Neutrophil (primary cell): ENCODE data around the gene KHDRBS2.

Experiments
- H3K27ac ChIP-seq: fragments of 200-600 bp; sonication (generic); 2 replicates; pipeline ENCODE4 v1.5.1; 2016; ENCODE audit warnings: mild to moderate bottlenecking, moderate library complexity
- H3K27me3 ChIP-seq: fragments of 200-600 bp; sonication (generic); 2 replicates; pipeline ENCODE4 v1.6.0; 2016; ENCODE audit warnings: mild to moderate bottlenecking
- H3K36me3 ChIP-seq: fragments of 200-600 bp; sonication (generic); 2 replicates; pipeline ENCODE4 v1.5.1; 2017
- H3K4me1 ChIP-seq, 2 experiments: fragments of 200-600 bp in 1 of 2; sonication (generic) in 1 of 2; 1 replicate in 1 of 2; 2 replicates in 1 of 2; pipeline versions ENCODE4 v1.5.1 to v1.6.1; 2013 to 2016; ENCODE audit warnings: low read depth in 1 of 2, low read length in 1 of 2, mild to moderate bottlenecking in 1 of 2, moderate library complexity in 1 of 2; ENCODE audit not compliant: control insufficient read depth in 1 of 2, insufficient read depth in 1 of 2
- H3K4me3 ChIP-seq, 2 experiments: fragments of 200-600 bp in 1 of 2; sonication (generic) in 1 of 2; 1 replicate in 1 of 2; 2 replicates in 1 of 2; pipeline ENCODE4 v1.5.1; 2013 to 2016; ENCODE audit warnings: low read depth in 1 of 2, low read length in 1 of 2, mild to moderate bottlenecking in 1 of 2, moderate library complexity in 1 of 2
- H3K9me3 ChIP-seq: fragments of 200-600 bp; sonication (generic); 2 replicates; pipeline ENCODE4 v1.5.1; 2016
- CTCF ChIP-seq: fragments of 200-600 bp; sonication (generic); IDR thresholded peaks from 2 replicates; pipeline ENCODE4 v1.5.1; 2016; ENCODE audit warnings: antibody characterized with exemption

KHDRBS2 gene

GRCh38 chr6:62037445-62037844, 248.6 kb downstream of the KHDRBS2 start:
- Histone ChIP-seq H3K9me3 (no peaks in the 10 kb centered on the region), H3K4me1 (no peaks in the 10 kb centered on the region), H3K36me3 (no peaks in the 10 kb centered on the region), H3K4me3 (no peak overlapping the region), H3K27ac (no peak overlapping the region), H3K27me3 (no peaks in the 10 kb centered on the region)
- no peak for TF ChIP-seq CTCF

GRCh38 chr6:62035952-62036351, 250.1 kb downstream of the KHDRBS2 start:
- Histone ChIP-seq H3K4me3 (no peak overlapping the region), H3K9me3 (no peaks in the 10 kb centered on the region), H3K4me1 (no peaks in the 10 kb centered on the region), H3K27me3 (no peaks in the 10 kb centered on the region), H3K27ac (no peak overlapping the region), H3K36me3 (no peaks in the 10 kb centered on the region)
- TF ChIP-seq CTCF = no peak

- no peaks in the 10 kb centered on the region for H3K9me3 ChIP-seq
- no peak overlapping the region for H3K4me3 ChIP-seq
- H3K36me3 ChIP-seq = no peaks in the 10 kb centered on the region
- H3K27me3 ChIP-seq = no peaks in the 10 kb centered on the region
- TF ChIP-seq CTCF = no peak
- no peaks in the 10 kb centered on the region for H3K4me1 ChIP-seq
- H3K27ac ChIP-seq = no peak overlapping the region
Observed at GRCh38 chr6:62013719-62014118, 272.3 kb downstream of the KHDRBS2 start.

- Histone ChIP-seq H3K27ac (no peak overlapping the region), H3K36me3 (no peaks in the 10 kb centered on the region), H3K4me1 (no peaks in the 10 kb centered on the region), H3K27me3 (no peaks in the 10 kb centered on the region), H3K9me3 (no peaks in the 10 kb centered on the region), H3K4me3 (no peak overlapping the region)
- TF ChIP-seq CTCF = no peak
Observed at GRCh38 chr6:62009445-62009844, 276.6 kb downstream of the KHDRBS2 start.

- no peaks in the 10 kb centered on the region for H3K36me3 ChIP-seq
- no peak overlapping the region for H3K27ac ChIP-seq
- no peaks in the 10 kb centered on the region for H3K9me3 ChIP-seq
- H3K4me3 ChIP-seq = no peak overlapping the region
- no peaks in the 10 kb centered on the region for H3K27me3 ChIP-seq
- no peak for TF ChIP-seq CTCF
- H3K4me1 ChIP-seq = no peaks in the 10 kb centered on the region
Observed at GRCh38 chr6:61989616-61990015, 296.4 kb downstream of the KHDRBS2 start.

GRCh38 chr6:61980622-61981021, 305.4 kb downstream of the KHDRBS2 start:
- H3K27me3 ChIP-seq = no peaks in the 10 kb centered on the region
- H3K4me3 ChIP-seq = no peak overlapping the region
- no peak overlapping the region for H3K27ac ChIP-seq
- no peak for TF ChIP-seq CTCF
- H3K36me3 ChIP-seq = no peaks in the 10 kb centered on the region
- H3K4me1 ChIP-seq = no peaks in the 10 kb centered on the region
- H3K9me3 ChIP-seq = no peaks in the 10 kb centered on the region
